Measurements from ENCODE around the gene LANCL2. TPM values are rescaled to one million over a fixed set of nuclear protein-coding genes. Genes with fewer than 3 reads are reported as not detected.

Gene LANCL2
- total RNA-seq, 1 experiment from 2014 or later, result 10.0 TPM

- POLR2A ChIA-PET, result no interaction called here
- DNase-seq (ENCODE audit: low read depth, low spot score), result no peak
- intact Hi-C loops (cut with micrococcal nuclease), result no loop called here
- Histone ChIP-seq H3K27ac (ENCODE audit: low read depth, low read length) (no peak overlapping the region), H3K27me3 (ENCODE audit: insufficient read depth, low read length) (no peaks in the 10 kb centered on the region), H3K4me3 (replicated peaks in 1 of 2; ENCODE audit: low read depth in 1 of 2, low read length in 2 of 2) (no peak overlapping the region), H4K20me1 (ENCODE audit: insufficient read depth) (no peaks in the 10 kb centered on the region), H2AFZ (ENCODE audit: low read depth, low read length, poor library complexity, severe bottlenecking) (no peak overlapping the region), H3K9ac (ENCODE audit: low read length) (no peak overlapping the region), H3K9me2 (ENCODE audit: insufficient read depth) (no peaks in the 10 kb centered on the region), H3K79me2 (ENCODE audit: insufficient read depth, low read length) (no peaks in the 10 kb centered on the region), H3K9me3 (ENCODE audit: control insufficient read depth in 1 of 2, insufficient read depth in 1 of 2, low read depth in 1 of 2, low read length in 2 of 2) (no peaks in the 10 kb centered on the region), H3K36me3 (ENCODE audit: control insufficient read depth in 1 of 2, insufficient read depth in 2 of 2, low read length in 2 of 2) (no peaks in the 10 kb centered on the region), H3K4me1 (ENCODE audit: control insufficient read depth in 1 of 2, insufficient read depth in 2 of 2, low read length in 2 of 2) (no peaks in the 10 kb centered on the region), H3K4me2 (ENCODE audit: low read length) (no peak overlapping the region)
- RAD21 ChIA-PET (ENCODE audit: low non-redundant PET in 1 of 2, low total read pairs in 2 of 2, uncharacterized antibody in 2 of 2, unreplicated experiment in 2 of 2), result no interaction called here
- ATAC-seq, result no peak
- TF ChIP-seq CBX3 (IDR thresholded peaks at IDR 0.05; ENCODE audit: low read depth) (no peak), RAD21 (IDR thresholded peaks at IDR 0.05; ENCODE audit: low read depth) (no peak), CTCF (IDR thresholded peaks at IDR 0.05 in 2 of 3, conservative IDR thresholded peaks at IDR 0.05 in 1 of 3; ENCODE audit: borderline replicate concordance in 1 of 3, insufficient read depth in 1 of 3, low read depth in 2 of 3, low read length in 2 of 3) (no peak), ZFX (IDR thresholded peaks at IDR 0.05) (no peak), POLR2A (IDR thresholded peaks at IDR 0.05; ENCODE audit: borderline replicate concordance, extremely low read depth, insufficient read depth, insufficient read length) (no peak), CEBPB (IDR thresholded peaks at IDR 0.05; ENCODE audit: low read depth) (no peak), ZBTB33 (IDR thresholded peaks at IDR 0.05; ENCODE audit: extremely low read depth, insufficient replicate concordance, low read length) (no peak), FOSL1 (IDR thresholded peaks at IDR 0.05; ENCODE audit: low read depth) (no peak)
- TF ChIP-seq, protein P1, sequence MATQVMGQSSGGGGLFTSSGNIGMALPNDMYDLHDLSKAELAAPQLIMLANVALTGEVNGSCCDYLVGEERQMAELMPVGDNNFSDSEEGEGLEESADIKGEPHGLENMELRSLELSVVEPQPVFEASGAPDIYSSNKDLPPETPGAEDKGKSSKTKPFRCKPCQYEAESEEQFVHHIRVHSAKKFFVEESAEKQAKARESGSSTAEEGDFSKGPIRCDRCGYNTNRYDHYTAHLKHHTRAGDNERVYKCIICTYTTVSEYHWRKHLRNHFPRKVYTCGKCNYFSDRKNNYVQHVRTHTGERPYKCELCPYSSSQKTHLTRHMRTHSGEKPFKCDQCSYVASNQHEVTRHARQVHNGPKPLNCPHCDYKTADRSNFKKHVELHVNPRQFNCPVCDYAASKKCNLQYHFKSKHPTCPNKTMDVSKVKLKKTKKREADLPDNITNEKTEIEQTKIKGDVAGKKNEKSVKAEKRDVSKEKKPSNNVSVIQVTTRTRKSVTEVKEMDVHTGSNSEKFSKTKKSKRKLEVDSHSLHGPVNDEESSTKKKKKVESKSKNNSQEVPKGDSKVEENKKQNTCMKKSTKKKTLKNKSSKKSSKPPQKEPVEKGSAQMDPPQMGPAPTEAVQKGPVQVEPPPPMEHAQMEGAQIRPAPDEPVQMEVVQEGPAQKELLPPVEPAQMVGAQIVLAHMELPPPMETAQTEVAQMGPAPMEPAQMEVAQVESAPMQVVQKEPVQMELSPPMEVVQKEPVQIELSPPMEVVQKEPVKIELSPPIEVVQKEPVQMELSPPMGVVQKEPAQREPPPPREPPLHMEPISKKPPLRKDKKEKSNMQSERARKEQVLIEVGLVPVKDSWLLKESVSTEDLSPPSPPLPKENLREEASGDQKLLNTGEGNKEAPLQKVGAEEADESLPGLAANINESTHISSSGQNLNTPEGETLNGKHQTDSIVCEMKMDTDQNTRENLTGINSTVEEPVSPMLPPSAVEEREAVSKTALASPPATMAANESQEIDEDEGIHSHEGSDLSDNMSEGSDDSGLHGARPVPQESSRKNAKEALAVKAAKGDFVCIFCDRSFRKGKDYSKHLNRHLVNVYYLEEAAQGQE (IDR thresholded peaks at IDR 0.05; ENCODE audit: low read depth), result no peak
- CTCF ChIA-PET, result no interaction called here
- no TSS peak for BruUV-seq (replicated peaks)
These were observed 19.8 kb upstream of the LANCL2 start for GRCh38 chr7:55345292-55345691.

All from HCT116 (cell line).